Upper lobe of left lung (tissue), 6 donors: ENCODE results near the gene XXYLT1. TPM values are rescaled to one million over a fixed set of nuclear protein-coding genes. Genes with fewer than 3 reads are reported as not detected.
A peak's percentile ranks its signal among the peaks of the same experiment; 100 is the strongest.

Experiments used
- ATAC-seq, 2 donors: fragments of 200-7000 bp; cut with Tn5 transposase; one replicate each; pipeline ENCODE4 v1.9.1; 2022; ENCODE audit warnings: mild to moderate bottlenecking in 2 of 2, moderate library complexity in 2 of 2; ENCODE audit not compliant: low FRiP score in 2 of 2
- DNase-seq, 2 donors: peaks; one replicate each; pipeline ENCODE4 v3.0.0-alpha.2; 2019 to 2020
- H3K27ac ChIP-seq, 4 donors: fragments of 200-600 bp; sonication (generic); one replicate each; pipeline ENCODE4 v1.5.1; 2016 to 2019
- H3K27me3 ChIP-seq, 4 donors: fragments of 200-600 bp; sonication (generic); one replicate each; pipeline ENCODE4 v1.5.1; 2017 to 2019
- H3K36me3 ChIP-seq, 4 donors: fragments of 200-600 bp; sonication (generic); one replicate each; pipeline ENCODE4 v1.5.1; 2016 to 2019
- H3K4me1 ChIP-seq, 4 donors: fragments of 200-600 bp; sonication (generic); one replicate each; pipeline ENCODE4 v1.5.1; 2018 to 2019
- H3K4me3 ChIP-seq, 4 donors: fragments of 200-600 bp; sonication (generic); one replicate each; pipeline ENCODE4 v1.5.1; 2017 to 2019; ENCODE audit warnings: mild to moderate bottlenecking in 2 of 4, moderate library complexity in 1 of 4
- H3K9me3 ChIP-seq, 4 donors: fragments of 200-600 bp; sonication (generic); one replicate each; pipeline ENCODE4 v1.5.1; 2018 to 2019
- EP300 ChIP-seq, 4 donors: sonication (generic); formaldehyde crosslinking; IDR thresholded peaks; one replicate each; pipeline ENCODE4 v1.5.1; 2017; ENCODE audit warnings: antibody characterized with exemption in 4 of 4, control low read depth in 2 of 4
- POLR2A ChIP-seq, 4 donors: fragments of 450-650 bp; IDR thresholded peaks; one replicate each; pipeline ENCODE4 v1.5.1; 2016 to 2017; ENCODE audit warnings: antibody characterized with exemption in 4 of 4, mild to moderate bottlenecking in 2 of 4
- POLR2AphosphoS5 ChIP-seq, 2 donors: sonication (generic); formaldehyde crosslinking; IDR thresholded peaks; one replicate each; pipeline ENCODE4 v1.5.1; 2017; ENCODE audit warnings: antibody characterized with exemption in 2 of 2
- WGBS, 2 donors: methylation state at CpG; one replicate each; pipeline ENCODE4 v1.1.5; 2017 to 2018; 5-methylcytosine and 5-hydroxymethylcytosine counted together
- total RNA-seq, 6 donors: library from RNA; depleted of rRNA in 4 of 6; stranded (reverse); fragments of >200 nt in 4 of 6; gene quantifications; one replicate each; pipeline versions ENCODE4 v1.1.0 to v1.2.1, GENCODE V29; 2016 to 2021
- TF ChIP-seq, protein P1 (sequence below), 6 experiments: fragments of 450-650 bp in 4 of 6; fragments of 200-600 bp in 2 of 6; sonication (generic) in 2 of 6; IDR thresholded peaks; one replicate each; pipeline ENCODE4 v1.5.1; 2016 to 2019; ENCODE audit warnings: antibody characterized with exemption in 6 of 6
- donor health status: DM: no; HTN: no; CAD: no; lungs with moderate emphysema.
- donor health status: DM: no; HTN: yes; CAD: no; lungs with severe emphysema.

Gene XXYLT1
- total RNA-seq, 6 donors from 2014 or later = 6.3 to 9.6 (median 8.6) TPM

DNA sequence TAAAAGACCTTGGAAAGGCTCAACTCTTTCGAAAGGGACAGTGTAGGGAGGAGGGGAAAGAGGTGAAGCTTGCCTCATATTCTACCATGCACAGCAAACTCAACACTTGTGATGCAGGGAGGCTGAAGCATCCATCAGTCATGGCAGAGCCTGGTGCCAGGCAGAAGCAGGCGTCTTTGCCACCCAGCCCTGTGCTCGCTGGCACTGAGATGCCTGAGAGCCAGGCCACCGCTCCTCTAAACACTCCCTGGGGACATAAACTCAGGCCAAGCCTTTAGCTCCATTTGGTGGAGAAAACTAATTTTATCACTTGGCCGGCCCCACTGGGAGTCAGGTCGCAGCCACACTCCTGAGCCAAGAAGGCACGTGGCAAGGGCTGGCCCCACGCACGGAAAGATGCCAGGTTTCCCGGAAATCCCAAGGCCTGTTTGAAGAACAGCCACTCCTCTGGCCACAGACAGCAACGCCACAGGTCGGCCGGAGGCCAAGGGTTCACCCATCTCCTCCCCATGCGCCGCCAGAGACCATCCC lies 30.7 kb downstream of the XXYLT1 start:
- Histone ChIP-seq H3K27me3 (no peaks in the 10 kb centered on the region), H3K36me3 (no peaks in the 10 kb centered on the region), H3K4me3 (no peak overlapping the region), H3K4me1 (peaks cover 19 to 27% (median 22%) of the 10 kb centered on the region in 4 donors), H3K9me3 (peaks cover 0 to 3% (median 0%) of the 10 kb centered on the region in 4 donors), H3K27ac (peak overlapping the region in 2 of 4 donors; percentile 14 to 81)
- ATAC-seq (no peak), DNase-seq (peak; percentile 19 to 73)
- 76 to 83% methylated on average over 6 to 15 of the region's 15 CpGs for WGBS, 2 donors
- TF ChIP-seq, protein P1, sequence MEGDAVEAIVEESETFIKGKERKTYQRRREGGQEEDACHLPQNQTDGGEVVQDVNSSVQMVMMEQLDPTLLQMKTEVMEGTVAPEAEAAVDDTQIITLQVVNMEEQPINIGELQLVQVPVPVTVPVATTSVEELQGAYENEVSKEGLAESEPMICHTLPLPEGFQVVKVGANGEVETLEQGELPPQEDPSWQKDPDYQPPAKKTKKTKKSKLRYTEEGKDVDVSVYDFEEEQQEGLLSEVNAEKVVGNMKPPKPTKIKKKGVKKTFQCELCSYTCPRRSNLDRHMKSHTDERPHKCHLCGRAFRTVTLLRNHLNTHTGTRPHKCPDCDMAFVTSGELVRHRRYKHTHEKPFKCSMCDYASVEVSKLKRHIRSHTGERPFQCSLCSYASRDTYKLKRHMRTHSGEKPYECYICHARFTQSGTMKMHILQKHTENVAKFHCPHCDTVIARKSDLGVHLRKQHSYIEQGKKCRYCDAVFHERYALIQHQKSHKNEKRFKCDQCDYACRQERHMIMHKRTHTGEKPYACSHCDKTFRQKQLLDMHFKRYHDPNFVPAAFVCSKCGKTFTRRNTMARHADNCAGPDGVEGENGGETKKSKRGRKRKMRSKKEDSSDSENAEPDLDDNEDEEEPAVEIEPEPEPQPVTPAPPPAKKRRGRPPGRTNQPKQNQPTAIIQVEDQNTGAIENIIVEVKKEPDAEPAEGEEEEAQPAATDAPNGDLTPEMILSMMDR (IDR thresholded peaks at IDR 0.05) = no peak
- TF ChIP-seq POLR2A (IDR thresholded peaks at IDR 0.05) (no peak), EP300 (IDR thresholded peaks at IDR 0.05) (no peak), POLR2AphosphoS5 (IDR thresholded peaks at IDR 0.05) (no peak)

DNA sequence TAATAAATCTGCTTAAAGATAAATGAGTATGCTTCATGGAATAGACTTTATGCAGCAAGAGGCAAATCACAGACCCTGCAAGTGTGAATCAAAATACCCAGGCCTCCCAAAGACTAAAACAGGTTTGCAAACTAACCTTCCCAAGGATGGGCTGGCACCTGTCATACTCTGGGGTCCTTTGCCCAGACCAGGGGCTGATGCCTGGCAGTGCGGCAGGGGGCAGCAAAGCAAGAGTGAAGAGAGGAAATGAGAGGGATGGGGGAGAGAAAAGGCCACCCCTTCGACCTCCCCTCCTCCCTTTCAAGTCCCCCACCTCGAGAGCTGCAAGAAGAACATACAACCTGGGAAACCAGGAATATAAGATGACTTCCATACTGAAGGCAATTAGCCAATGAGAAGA lies 31.8 kb downstream of the XXYLT1 start:
- TF ChIP-seq, protein P1 (IDR thresholded peaks at IDR 0.05) = no peak
- TF ChIP-seq POLR2A (IDR thresholded peaks at IDR 0.05) = no peak
- no peak for TF ChIP-seq EP300 (IDR thresholded peaks at IDR 0.05)
- no peak for TF ChIP-seq POLR2AphosphoS5 (IDR thresholded peaks at IDR 0.05)
- Histone ChIP-seq H3K4me1 (peaks cover 19 to 27% (median 22%) of the 10 kb centered on the region in 4 donors), H3K36me3 (no peaks in the 10 kb centered on the region), H3K4me3 (no peak overlapping the region), H3K27ac (peak overlapping the region in 3 of 4 donors; percentile 69 to 81 (median 79)), H3K27me3 (no peaks in the 10 kb centered on the region), H3K9me3 (peaks cover 0 to 3% (median 0%) of the 10 kb centered on the region in 4 donors)
- ATAC-seq (no peak), DNase-seq (peak in 1 of 2 donors; percentile 3)
- 74 to 90% methylated on average over 3 of the region's 3 CpGs for WGBS, 2 donors

DNA sequence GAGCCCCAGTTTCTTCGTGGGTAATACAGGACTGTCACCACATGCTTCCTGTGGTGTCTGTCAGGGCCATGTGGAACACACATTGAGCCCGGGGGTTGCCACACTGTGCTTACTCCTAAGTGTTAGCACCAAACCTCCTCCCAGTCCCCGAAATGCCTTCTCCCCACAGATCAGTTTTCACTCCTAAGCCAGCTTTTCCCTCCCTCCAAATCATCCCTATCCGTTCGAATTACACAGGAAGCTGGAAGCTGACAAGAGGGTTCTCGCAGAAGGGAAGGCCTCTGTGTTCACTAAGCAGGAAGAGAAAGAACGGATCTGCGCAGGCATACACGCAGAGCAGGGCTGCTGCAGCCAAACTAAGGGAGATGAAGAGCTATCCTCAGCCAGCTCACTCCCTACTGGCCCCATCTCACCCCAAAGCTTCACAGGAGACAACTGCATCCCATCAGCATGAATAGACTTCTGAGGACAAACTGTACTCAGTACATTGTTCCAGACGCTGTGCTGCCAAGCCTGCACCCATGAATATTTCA lies 32.3 kb downstream of the XXYLT1 start:
- no peak overlapping the region for H3K4me3 ChIP-seq
- ATAC-seq = peak; percentile 56 to 76
- H3K27me3 ChIP-seq = no peaks in the 10 kb centered on the region
- H3K36me3 ChIP-seq = no peaks in the 10 kb centered on the region
- H3K27ac ChIP-seq = peak overlapping the region; percentile 63 to 81 (median 74)
- peaks cover 0 to 3% (median 0%) of the 10 kb centered on the region in 4 donors for H3K9me3 ChIP-seq
- H3K4me1 ChIP-seq = peaks cover 19 to 27% (median 22%) of the 10 kb centered on the region in 4 donors
- peak in 1 of 2 donors; percentile 25 for DNase-seq
- WGBS, 2 donors = 56 to 60% methylated on average over 8 to 10 of the region's 10 CpGs
- TF ChIP-seq EP300 (IDR thresholded peaks at IDR 0.05) (peak in 2 of 4 donors; percentile 53 to 55), POLR2AphosphoS5 (IDR thresholded peaks at IDR 0.05) (peak; percentile 22 to 59), POLR2A (IDR thresholded peaks at IDR 0.05) (no peak)

DNA sequence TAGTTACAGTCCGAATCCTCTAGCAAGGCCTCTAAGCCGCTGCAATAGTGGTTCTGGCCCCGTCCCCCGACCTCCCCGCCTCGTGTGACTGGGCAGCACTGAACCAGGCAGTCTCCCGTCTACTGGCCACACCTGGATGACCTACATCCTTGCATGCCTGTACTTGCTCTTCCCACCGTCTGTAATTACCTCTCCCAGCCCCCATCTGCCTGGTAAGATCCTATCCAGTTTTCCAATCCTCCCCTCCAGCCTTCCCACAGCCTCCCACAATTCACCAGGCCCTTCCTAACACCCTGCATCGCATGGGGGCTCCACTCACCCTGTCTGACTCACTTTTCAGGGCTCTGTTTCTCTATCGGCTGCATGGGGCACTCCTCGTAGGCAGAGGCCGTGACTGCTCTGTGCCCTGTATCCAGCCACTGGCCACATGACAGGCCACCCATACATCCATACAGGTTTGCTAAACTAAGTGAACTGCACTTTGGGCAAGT lies 32.8 kb downstream of the XXYLT1 start:
- DNase-seq (peak in 1 of 2 donors; percentile 11), ATAC-seq (no peak)
- 90 to 92% methylated on average over 12 of the region's 12 CpGs for WGBS, 2 donors
- Histone ChIP-seq H3K9me3 (peaks cover 0 to 3% (median 0%) of the 10 kb centered on the region in 4 donors), H3K4me3 (no peak overlapping the region), H3K27me3 (no peaks in the 10 kb centered on the region), H3K4me1 (peaks cover 19 to 27% (median 22%) of the 10 kb centered on the region in 4 donors), H3K27ac (peak overlapping the region; percentile 63 to 81 (median 74)), H3K36me3 (no peaks in the 10 kb centered on the region)
- no peak for TF ChIP-seq POLR2A (IDR thresholded peaks at IDR 0.05)
- TF ChIP-seq POLR2AphosphoS5 (IDR thresholded peaks at IDR 0.05) = no peak
- TF ChIP-seq EP300 (IDR thresholded peaks at IDR 0.05) = no peak
- TF ChIP-seq, protein P1 (IDR thresholded peaks at IDR 0.05) = no peak

DNA sequence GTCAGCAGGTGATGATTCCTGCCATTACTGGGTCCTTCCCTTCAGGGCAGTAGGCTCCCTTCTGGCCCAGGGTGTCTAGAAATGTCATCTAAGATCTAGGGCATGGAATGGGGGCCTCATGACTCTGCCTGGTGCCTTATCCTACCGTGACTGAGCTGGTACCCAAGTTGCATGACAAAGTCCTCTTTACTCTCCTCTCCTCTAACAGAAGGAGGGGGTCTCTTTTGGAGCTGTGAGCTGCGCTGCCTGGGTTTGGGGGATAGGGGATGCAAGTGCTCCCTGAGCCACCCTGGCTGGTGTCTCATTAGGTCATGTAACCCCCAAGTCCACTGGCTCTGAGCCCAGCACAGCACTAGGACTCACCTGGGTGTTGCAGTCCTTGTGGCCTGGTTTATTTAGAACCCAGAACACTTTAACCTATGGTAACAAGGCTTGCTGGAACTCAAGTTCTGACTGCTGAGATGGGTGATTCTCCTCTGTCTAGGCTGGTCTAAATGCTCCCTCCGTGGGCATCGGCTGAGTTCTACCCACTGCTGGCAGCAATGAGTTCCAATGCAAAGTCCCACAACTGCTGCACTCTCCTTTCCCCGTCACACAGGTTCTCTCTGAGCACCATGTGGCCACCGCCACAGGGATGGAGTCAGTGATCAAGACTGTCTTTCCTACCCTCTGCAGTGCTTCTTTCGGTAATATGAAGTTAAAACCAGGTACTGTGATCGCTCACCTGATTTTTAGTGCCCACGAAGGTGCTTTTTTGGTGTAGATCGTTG lies 34.0 kb downstream of the XXYLT1 start:
- H3K4me1 ChIP-seq = peaks cover 19 to 27% (median 22%) of the 10 kb centered on the region in 4 donors
- WGBS, 2 donors = 97 to 98% methylated on average over 9 of the region's 10 CpGs
- H3K27me3 ChIP-seq = no peaks in the 10 kb centered on the region
- H3K36me3 ChIP-seq = no peaks in the 10 kb centered on the region
- ATAC-seq (no peak), DNase-seq (peak in 1 of 2 donors; percentile 6)
- no peak overlapping the region for H3K27ac ChIP-seq
- TF ChIP-seq, protein P1 (IDR thresholded peaks at IDR 0.05) = no peak
- TF ChIP-seq POLR2AphosphoS5 (IDR thresholded peaks at IDR 0.05) (no peak), EP300 (IDR thresholded peaks at IDR 0.05) (no peak), POLR2A (IDR thresholded peaks at IDR 0.05) (no peak)
- H3K4me3 ChIP-seq = no peak overlapping the region
- H3K9me3 ChIP-seq = peaks cover 0 to 3% (median 0%) of the 10 kb centered on the region in 4 donors
